Naive B cell (primary cell): Measurements from ENCODE around the gene PHF8. TPM values are rescaled to one million over a fixed set of nuclear protein-coding genes. Genes with fewer than 3 reads are reported as not detected.

Experiments
- ATAC-seq, 2 donors: fragments of 150-1000 bp; cut with Tn5 transposase; 2 replicates each; pipeline ENCODE4 v1.10.0; 2021; ENCODE audit warnings: low read depth in 2 of 2, mild to moderate bottlenecking in 2 of 2, moderate library complexity in 2 of 2
- DNase-seq: peaks from one replicate; pipeline ENCODE4 v3.0.0; 2022
- H3K27ac Mint-ChIP-seq, 6 donors: one replicate each; pipeline ENCODE4 v1.8.0; 2020 to 2022; ENCODE audit warnings: mild to moderate bottlenecking in 6 of 6, mixed read lengths in 6 of 6, moderate library complexity in 5 of 6, inconsistent platforms in 2 of 6
- H3K27me3 Mint-ChIP-seq, 3 donors: one replicate each; pipeline ENCODE4 v1.8.0; 2021 to 2022; ENCODE audit warnings: mixed read lengths in 3 of 3, mild to moderate bottlenecking in 1 of 3
- H3K36me3 Mint-ChIP-seq, 2 donors: one replicate each; pipeline ENCODE4 v1.8.0; 2020 to 2022; ENCODE audit warnings: mixed read lengths in 2 of 2, inconsistent platforms in 1 of 2, mild to moderate bottlenecking in 1 of 2
- H3K4me1 Mint-ChIP-seq, 3 donors: one replicate each; pipeline ENCODE4 v1.8.0; 2020 to 2022; ENCODE audit warnings: mixed read lengths in 3 of 3, inconsistent platforms in 1 of 3, mild to moderate bottlenecking in 1 of 3, moderate library complexity in 1 of 3
- H3K4me3 Mint-ChIP-seq, 8 donors: one replicate each; pipeline ENCODE4 v1.8.0; 2020 to 2022; ENCODE audit warnings: mild to moderate bottlenecking in 8 of 8, mixed read lengths in 8 of 8, moderate library complexity in 8 of 8, inconsistent platforms in 2 of 8
- H3K9me3 Mint-ChIP-seq, 7 donors: one replicate each; pipeline ENCODE4 v1.8.0; 2020 to 2022; ENCODE audit warnings: mixed read lengths in 7 of 7, mild to moderate bottlenecking in 5 of 7, inconsistent platforms in 2 of 7, moderate library complexity in 1 of 7
- polyA plus RNA-seq, 6 donors: library from polyadenylated mRNA; unstranded; fragments of 300-500 nt; fragmentation: Illumina TruSeq; gene quantifications; one replicate each; pipeline ENCODE4 v1.2.3, GENCODE V29; 2021; ENCODE audit warnings: low read depth in 6 of 6

Gene PHF8
- polyA plus RNA-seq, 6 donors from 2014 or later, result 7.2 to 27.1 (median 20.1) TPM

DNA sequence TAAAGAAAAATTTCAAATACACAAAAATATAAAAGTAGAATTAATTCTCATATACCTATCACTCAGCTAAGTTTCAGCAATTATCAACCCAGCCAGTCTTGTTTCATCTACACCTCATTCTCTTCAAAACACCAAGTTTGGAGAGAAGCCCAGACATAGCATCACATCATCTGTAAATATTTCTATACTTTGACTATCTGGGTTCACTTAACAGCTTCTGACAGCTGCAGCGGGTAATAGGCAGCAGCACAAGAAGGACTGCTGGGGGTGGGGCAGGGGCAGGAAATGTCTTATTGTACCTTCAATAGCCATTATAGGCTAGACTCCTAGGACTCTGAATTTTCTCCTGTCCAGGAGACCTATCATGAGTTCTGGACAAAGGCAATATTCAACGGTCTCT lies 54.1 kb downstream of the PHF8 start:
- Mint-ChIP-seq H3K9me3 (no peaks in the 10 kb centered on the region), H3K27ac (no peak overlapping the region), H3K4me3 (no peak overlapping the region), H3K36me3 (peaks cover 7 to 11% of the 10 kb centered on the region in 2 donors), H3K4me1 (no peaks in the 10 kb centered on the region), H3K27me3 (no peaks in the 10 kb centered on the region)
- no peak for DNase-seq
- ATAC-seq, result no peak

DNA sequence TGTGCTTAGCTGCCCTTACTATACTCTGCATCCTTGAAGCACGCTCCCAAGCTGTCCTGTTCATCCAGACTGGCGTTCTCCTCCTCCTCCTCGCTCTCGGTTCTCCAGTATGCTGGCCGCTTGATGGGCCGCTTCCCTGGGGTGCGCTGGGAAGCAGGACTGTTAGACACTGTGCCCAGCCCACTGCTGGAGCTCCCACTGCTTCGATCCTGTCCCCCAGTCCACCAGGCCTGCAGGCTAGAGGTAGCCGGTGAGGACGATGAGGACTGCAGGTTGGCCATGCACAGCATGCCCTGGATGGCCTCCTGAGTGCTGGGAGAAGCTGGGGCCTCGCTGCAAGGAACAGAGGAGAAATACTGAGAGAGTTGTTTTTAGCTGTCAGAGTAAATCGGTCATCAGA lies 59.4 kb downstream of the PHF8 start:
- ATAC-seq (no peak), DNase-seq (no peak)
- Mint-ChIP-seq H3K36me3 (peaks cover 0 to 12% of the 10 kb centered on the region in 2 donors), H3K27ac (no peak overlapping the region), H3K4me1 (no peaks in the 10 kb centered on the region), H3K27me3 (no peaks in the 10 kb centered on the region), H3K4me3 (no peak overlapping the region), H3K9me3 (no peaks in the 10 kb centered on the region)

DNA sequence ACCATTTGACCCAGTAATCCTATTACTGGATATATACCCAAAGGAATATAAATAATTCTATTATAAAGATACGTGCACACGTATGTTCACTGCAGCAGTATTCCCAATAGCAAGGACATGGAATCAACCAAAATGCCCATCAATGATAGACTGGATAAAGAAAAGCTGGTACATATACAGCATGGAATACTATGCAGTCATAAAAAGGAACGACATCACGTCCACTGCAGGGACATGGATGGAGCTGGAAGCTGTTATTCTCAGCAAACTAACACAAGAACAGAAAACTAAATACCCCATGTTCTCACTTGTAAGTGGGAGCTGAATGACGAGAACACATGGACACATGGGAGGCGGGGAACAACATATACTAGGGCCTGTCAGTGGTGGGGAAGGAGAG lies 69.7 kb downstream of the PHF8 start:
- Mint-ChIP-seq H3K4me1 (peaks cover 2 to 6% (median 5%) of the 10 kb centered on the region in 3 donors), H3K36me3 (peaks cover 9 to 26% of the 10 kb centered on the region in 2 donors), H3K27me3 (no peaks in the 10 kb centered on the region), H3K27ac (no peak overlapping the region), H3K4me3 (no peak overlapping the region), H3K9me3 (peaks cover 0 to 17% (median 6%) of the 10 kb centered on the region in 7 donors)
- DNase-seq (no peak), ATAC-seq (no peak)

DNA sequence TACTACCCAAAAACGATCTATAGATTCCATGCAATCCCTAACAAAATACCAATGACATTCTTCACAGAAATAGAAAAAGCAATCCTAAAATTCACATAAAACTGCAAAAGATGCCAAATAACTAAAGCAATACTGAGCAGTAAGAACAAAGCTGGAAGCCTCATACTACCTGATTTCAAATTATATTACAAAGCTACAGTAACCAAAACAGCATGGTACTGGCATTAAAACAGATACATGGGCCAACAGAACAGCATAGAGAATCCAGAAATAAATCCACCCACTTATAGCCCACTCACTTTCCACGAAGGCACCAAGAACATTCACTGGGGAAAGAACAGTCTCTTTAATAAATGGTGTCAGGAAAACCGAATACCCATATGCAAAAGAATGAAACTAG lies 74.7 kb downstream of the PHF8 start:
- Mint-ChIP-seq H3K4me1 (peaks cover 2 to 6% (median 5%) of the 10 kb centered on the region in 3 donors), H3K36me3 (peaks cover 10 to 20% of the 10 kb centered on the region in 2 donors), H3K4me3 (no peak overlapping the region), H3K9me3 (peaks cover 0 to 18% (median 8%) of the 10 kb centered on the region in 7 donors), H3K27me3 (no peaks in the 10 kb centered on the region), H3K27ac (no peak overlapping the region)
- DNase-seq, result no peak
- ATAC-seq, result no peak

DNA sequence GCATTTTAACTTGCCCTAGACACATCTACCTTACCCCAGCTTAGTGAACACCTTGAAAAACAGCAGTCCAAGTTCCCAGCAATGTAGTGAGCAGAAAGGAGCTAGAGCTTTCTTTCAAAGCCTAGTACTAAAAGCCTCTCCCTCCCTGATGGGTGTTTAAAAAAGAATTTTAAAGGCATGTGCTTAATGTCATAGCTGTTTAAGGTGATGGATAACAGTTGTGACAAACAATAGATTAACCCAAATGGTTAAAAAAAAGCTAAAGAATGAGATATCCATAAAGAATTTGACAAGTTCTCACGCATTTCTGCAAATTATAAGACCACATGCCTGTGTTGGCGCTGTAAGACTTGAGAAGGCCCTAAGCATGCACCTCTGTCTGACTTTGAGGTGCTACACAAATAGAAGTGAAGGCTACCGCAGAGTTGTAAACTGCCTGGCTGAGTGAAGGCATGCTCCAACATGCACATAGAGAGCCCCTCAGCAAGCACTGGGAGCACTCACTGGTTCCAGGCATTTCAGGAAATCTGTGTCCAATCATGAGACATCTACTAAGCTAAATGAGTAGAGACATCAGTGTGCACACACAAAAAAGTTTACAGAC lies 94.0 kb downstream of the PHF8 start:
- no peak for ATAC-seq
- no peak for DNase-seq
- Mint-ChIP-seq H3K36me3 (peaks cover 10 to 14% of the 10 kb centered on the region in 2 donors), H3K4me3 (no peak overlapping the region), H3K27ac (peak overlapping the region in 1 of 6 donors; percentile 49), H3K9me3 (no peaks in the 10 kb centered on the region), H3K27me3 (no peaks in the 10 kb centered on the region), H3K4me1 (no peaks in the 10 kb centered on the region)

DNA sequence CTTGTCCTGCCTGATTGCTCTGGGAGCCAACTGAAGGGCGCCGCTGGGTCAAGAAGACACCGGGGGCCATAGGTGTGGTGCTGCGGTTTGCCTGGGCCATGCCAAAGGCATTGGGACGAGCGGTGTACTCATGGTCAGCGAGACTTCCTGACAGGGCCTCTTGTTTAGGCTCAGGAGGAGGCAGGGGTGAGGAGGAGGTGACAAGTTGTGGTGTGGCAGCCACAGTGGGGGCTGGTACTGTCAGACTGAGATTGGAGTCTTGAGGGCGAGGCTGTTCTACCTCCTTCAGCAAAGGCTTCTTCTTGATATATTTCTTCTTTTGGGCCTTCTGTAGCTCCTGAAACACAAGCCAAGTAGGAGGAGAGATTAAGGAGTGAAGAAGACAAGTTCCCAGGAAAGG lies 104.1 kb downstream of the PHF8 start:
- ATAC-seq, result no peak
- no peaks in the 10 kb centered on the region for H3K4me1 Mint-ChIP-seq
- DNase-seq, result no peak
- peak overlapping the region in 1 of 8 donors; percentile 71 for H3K4me3 Mint-ChIP-seq
- H3K9me3 Mint-ChIP-seq, result no peaks in the 10 kb centered on the region
- H3K36me3 Mint-ChIP-seq, result peaks cover 0 to 17% of the 10 kb centered on the region in 2 donors
- no peak overlapping the region for H3K27ac Mint-ChIP-seq
- H3K27me3 Mint-ChIP-seq, result no peaks in the 10 kb centered on the region

DNA sequence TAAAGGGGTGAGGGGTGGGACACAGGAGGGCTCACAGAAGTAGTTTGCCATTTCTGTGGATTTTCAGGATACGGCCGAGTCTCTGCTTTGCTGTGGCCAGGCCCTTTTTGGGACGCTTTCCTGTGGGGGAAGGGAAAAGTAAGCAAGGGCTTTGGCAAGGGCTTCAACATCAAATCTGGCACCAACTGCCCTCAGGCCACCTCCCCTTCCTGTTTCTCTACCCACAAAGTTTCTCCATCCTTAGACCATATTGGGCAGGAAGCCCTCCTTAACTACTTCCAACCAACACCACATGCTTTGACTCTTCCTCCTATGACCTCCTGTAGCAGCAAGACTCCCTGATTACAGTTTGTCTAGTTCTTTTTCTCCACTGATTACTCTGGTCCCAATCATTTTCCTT lies 105.1 kb downstream of the PHF8 start:
- Mint-ChIP-seq H3K4me1 (no peaks in the 10 kb centered on the region), H3K27ac (peak overlapping the region in 1 of 6 donors; percentile 70), H3K4me3 (no peak overlapping the region), H3K27me3 (no peaks in the 10 kb centered on the region), H3K36me3 (peaks cover 0 to 17% of the 10 kb centered on the region in 2 donors), H3K9me3 (no peaks in the 10 kb centered on the region)
- no peak for DNase-seq
- no peak for ATAC-seq

DNA sequence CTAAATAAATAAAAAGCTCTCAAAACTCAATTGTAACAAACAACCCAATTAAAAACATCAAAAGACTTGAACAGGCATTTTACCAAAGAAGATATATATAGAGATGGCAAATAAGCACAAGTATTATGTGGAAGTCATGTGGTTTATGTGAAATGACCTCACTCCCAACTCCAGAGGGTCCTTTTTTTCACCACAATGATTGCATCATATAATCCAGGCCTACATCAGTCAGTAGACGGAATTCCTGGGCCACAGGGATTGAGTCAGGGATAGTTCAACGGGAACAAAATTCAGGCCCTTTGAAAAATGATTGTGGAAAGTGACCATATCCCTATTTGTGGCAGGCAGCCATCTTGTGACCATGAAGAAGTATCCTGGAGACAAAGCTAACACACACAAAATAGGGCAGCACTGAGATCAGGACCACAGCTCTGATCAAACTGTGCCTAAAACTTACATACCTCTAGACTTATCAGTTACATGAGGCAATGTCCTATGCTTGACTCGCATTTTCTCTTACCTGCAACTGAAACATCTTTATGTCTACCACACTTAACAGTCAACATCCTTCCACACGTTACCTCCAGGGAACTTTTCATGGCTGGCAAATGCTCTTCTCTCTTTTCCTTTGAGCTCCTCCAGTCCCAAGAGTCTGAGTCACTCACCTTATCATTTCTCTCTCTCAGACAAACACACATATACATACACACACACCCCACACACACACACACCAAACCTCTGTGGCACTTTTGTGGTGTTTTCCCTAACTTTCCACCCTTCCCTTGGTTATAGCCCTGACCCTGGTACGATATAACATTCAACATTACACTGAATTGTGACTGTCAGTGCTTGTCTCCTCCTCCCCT lies 113.5 kb downstream of the PHF8 start:
- Mint-ChIP-seq H3K36me3 (no peaks in the 10 kb centered on the region), H3K27me3 (no peaks in the 10 kb centered on the region), H3K4me1 (no peaks in the 10 kb centered on the region), H3K27ac (peak overlapping the region in 2 of 6 donors; percentile 49 to 53), H3K4me3 (no peak overlapping the region), H3K9me3 (peaks cover 0 to 4% (median 0%) of the 10 kb centered on the region in 7 donors)
- no peak for ATAC-seq
- no peak for DNase-seq

DNA sequence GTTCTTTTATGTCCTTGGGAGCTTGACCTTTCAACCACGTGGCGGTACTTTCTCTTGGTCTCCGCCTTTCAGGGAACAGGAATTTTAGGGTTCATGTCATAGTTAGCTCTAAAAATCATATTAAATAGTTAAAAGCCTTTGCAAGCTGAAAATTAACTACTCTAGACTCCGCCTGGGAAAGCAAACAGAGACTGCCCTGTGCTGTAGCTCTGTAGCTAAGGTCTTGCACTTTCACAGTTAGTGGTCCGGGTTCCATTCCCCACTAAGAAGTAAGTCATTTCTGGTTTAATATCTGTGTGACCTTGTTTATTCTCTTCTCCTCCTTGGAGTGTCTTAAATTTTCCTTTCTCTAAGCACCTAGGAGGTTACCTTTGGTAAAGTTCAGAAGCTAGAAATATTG lies 118.2 kb downstream of the PHF8 start:
- H3K27ac Mint-ChIP-seq, result no peak overlapping the region
- H3K4me3 Mint-ChIP-seq, result no peak overlapping the region
- H3K4me1 Mint-ChIP-seq, result no peaks in the 10 kb centered on the region
- peaks cover 0 to 4% (median 0%) of the 10 kb centered on the region in 7 donors for H3K9me3 Mint-ChIP-seq
- ATAC-seq, result no peak
- no peaks in the 10 kb centered on the region for H3K36me3 Mint-ChIP-seq
- no peak for DNase-seq
- peaks cover 0 to 4% (median 0%) of the 10 kb centered on the region in 3 donors for H3K27me3 Mint-ChIP-seq

DNA sequence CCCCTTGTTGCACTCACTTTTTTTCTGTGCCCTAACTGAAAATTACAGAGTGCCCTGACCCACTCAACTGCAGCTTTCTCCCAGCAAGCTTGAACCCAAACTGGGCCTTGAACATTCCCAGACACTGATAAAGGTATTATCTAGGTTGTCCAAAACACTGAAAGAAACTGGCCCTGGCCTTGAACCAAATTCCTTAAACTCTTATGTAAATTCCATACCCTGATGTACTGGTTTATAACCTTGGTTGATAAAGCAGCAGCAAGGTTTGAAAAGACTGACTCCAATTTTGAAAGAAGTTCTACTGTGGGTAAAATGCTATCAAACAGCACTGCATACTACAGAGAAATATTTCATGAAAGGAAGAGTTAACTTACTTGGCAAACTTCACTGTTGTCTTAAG lies 125.6 kb downstream of the PHF8 start:
- DNase-seq (no peak), ATAC-seq (no peak)
- no peak overlapping the region for H3K4me3 Mint-ChIP-seq
- H3K27ac Mint-ChIP-seq, result no peak overlapping the region
- H3K4me1 Mint-ChIP-seq, result no peaks in the 10 kb centered on the region
- no peaks in the 10 kb centered on the region for H3K36me3 Mint-ChIP-seq
- no peaks in the 10 kb centered on the region for H3K9me3 Mint-ChIP-seq
- H3K27me3 Mint-ChIP-seq, result peaks cover 0 to 4% (median 0%) of the 10 kb centered on the region in 3 donors

DNA sequence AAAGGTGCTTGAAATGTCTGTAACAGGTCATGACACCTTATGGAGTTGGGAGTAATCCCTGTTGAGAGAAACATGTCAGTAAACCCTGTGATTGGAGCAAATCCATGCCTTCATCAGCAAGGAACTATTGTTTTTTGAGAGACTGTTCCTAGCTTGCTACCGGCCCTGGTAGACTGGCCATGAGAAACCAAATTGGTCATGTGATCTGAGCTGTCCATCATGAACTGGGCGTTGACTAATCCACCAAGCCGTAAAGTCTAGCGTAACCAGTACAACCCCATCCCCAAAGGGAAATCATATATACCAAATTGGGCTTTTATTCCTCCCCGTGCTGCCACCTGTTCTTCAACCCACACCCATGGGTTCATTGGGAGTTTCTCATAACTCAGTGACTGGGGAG lies 143.7 kb downstream of the PHF8 start:
- Mint-ChIP-seq H3K4me3 (no peak overlapping the region), H3K27me3 (no peaks in the 10 kb centered on the region), H3K4me1 (no peaks in the 10 kb centered on the region), H3K27ac (no peak overlapping the region), H3K9me3 (peaks cover 0 to 12% (median 2%) of the 10 kb centered on the region in 7 donors), H3K36me3 (no peaks in the 10 kb centered on the region)
- DNase-seq (no peak), ATAC-seq (no peak)

DNA sequence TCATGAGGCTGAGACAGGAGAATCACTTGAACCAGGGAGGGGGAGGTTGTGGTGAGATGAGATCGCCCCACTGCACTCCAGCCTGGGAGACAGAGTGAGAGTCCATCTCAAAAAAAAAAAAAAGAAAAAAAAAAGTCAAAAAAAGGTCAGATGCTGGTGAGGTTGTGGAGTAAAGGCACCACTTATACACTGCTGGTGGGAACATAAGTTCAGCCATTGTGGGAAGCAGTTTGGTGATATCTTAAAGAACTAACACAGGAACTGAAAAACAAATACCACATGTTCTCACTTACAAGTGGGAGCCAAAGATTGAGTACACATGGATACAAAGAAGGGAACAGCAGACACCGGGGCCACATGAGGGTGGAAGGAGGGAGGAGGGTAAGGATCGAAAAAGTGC lies 149.0 kb downstream of the PHF8 start:
- DNase-seq (no peak), ATAC-seq (no peak)
- no peak overlapping the region for H3K4me3 Mint-ChIP-seq

More for the DNA sequence above, 149.0 kb downstream of the PHF8 start:
- Mint-ChIP-seq H3K4me1 (no peaks in the 10 kb centered on the region), H3K36me3 (no peaks in the 10 kb centered on the region), H3K9me3 (peaks cover 0 to 16% (median 2%) of the 10 kb centered on the region in 7 donors), H3K27me3 (no peaks in the 10 kb centered on the region), H3K27ac (no peak overlapping the region)
